Measurements from ENCODE around the gene ADORA1.

Gene ADORA1

DNA sequence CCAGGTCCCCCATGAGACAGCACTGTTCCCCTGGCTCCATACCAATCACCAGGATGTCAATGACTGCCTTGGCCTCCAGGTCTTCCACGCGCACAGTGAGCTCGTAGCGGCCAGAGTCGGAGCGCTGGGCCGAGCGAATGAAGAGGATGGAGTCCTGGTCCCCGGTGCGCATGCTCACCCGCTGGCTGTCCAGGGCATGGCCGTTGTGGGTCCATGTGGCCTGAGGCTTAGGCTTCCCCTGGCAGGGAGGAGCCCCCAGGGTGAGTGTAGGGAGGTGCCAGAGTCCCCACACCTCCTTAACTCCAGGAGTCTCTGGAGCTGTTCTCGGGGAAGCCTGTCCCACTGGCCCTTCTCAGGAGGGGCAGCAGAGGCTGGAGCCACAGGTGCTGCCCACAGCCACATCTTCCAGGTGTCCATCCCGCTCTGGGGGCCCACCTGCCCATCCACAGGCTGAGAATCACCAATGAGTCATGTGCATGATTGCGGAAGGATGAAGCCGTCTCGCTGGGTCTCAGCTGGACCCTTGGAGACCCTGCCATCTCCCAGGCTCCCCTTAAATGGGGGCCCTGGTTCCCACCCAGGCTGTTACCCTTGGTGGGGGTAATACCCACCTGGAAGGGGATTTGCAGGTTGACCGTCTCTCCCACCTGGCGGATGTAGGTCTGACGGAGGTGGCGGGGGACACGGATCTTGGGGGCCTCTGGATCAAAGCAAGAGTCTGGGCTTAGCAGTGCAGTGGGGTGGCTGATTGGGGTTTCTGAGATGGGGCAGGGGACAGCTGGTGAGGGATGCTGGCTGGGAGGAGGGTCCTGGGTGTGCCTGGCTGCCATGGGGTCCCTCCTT, 44.0 kb downstream of the ADORA1 start:
- no peaks in the 10 kb centered on the region for H3K36me3 ChIP-seq (replicated peaks in 1 of 2; ENCODE audit: control insufficient read depth in 2 of 2, insufficient read depth in 2 of 2, low read length in 2 of 2)
- peak overlapping the region; percentile 86 for H2AK5ac ChIP-seq (ENCODE audit: low read depth, low read length)
- H2BK120ac ChIP-seq (ENCODE audit: low read depth, low read length): peak overlapping the region; percentile 35
- no peaks in the 10 kb centered on the region for H3K79me1 ChIP-seq (ENCODE audit: low read depth, low read length)
- H3K4me1 ChIP-seq (ENCODE audit: control insufficient read depth in 2 of 2, insufficient read depth in 1 of 2, low read depth in 1 of 2, low read length in 2 of 2): peaks cover 0 to 9% of the 10 kb centered on the region in 2 donors
- H3K4me3 ChIP-seq (ENCODE audit: low read length in 2 of 2): no peak overlapping the region
- no peak for DNase-seq (ENCODE audit: low spot score)
- peak overlapping the region; percentile 45 for H3K23ac ChIP-seq (ENCODE audit: low read depth, low read length, poor library complexity)
- no peaks in the 10 kb centered on the region for H3K9me3 ChIP-seq (replicated peaks in 1 of 2; ENCODE audit: control insufficient read depth in 2 of 2, insufficient read depth in 1 of 2, low read depth in 1 of 2, low read length in 2 of 2)
- H4K8ac ChIP-seq (ENCODE audit: low read depth, low read length): no peak overlapping the region
- peak overlapping the region; percentile 42 for H3K14ac ChIP-seq (ENCODE audit: low read length)
- peak overlapping the region; percentile 69 for H3K18ac ChIP-seq (ENCODE audit: low read length)
- peak overlapping the region; percentile 62 for H4K91ac ChIP-seq (ENCODE audit: low read depth, low read length, poor library complexity)
- H3K9ac ChIP-seq (ENCODE audit: low read depth, low read length, poor library complexity): no peak overlapping the region
- H3K4ac ChIP-seq (ENCODE audit: low read length): peak overlapping the region; percentile 91
- H2AFZ ChIP-seq (ENCODE audit: low read length): no peak overlapping the region
- H3K4me2 ChIP-seq (ENCODE audit: insufficient read depth, low read length, poor library complexity, severe bottlenecking): no peak overlapping the region
- peak overlapping the region; percentile 94 for H2BK15ac ChIP-seq (ENCODE audit: low read length)
- no peak overlapping the region for H3K27ac ChIP-seq (replicated peaks; ENCODE audit: low read length)
- H2BK5ac ChIP-seq (ENCODE audit: low read length): peak overlapping the region; percentile 77
- peak overlapping the region; percentile 63 for H2BK12ac ChIP-seq (ENCODE audit: low read length)
- no CpG with 5 or more reads among the region's 22 CpGs for WGBS, 2 donors (ENCODE audit: extremely low coverage in 2 of 2, insufficient read length in 2 of 2, insufficient replicate concordance in 1 of 2)
- H3K27me3 ChIP-seq (ENCODE audit: control insufficient read depth in 3 of 3, insufficient read depth in 3 of 3, low read depth in 1 of 3, low read length in 3 of 3): peaks cover 0 to 1% (median 0%) of the 10 kb centered on the region in 3 experiments

DNA sequence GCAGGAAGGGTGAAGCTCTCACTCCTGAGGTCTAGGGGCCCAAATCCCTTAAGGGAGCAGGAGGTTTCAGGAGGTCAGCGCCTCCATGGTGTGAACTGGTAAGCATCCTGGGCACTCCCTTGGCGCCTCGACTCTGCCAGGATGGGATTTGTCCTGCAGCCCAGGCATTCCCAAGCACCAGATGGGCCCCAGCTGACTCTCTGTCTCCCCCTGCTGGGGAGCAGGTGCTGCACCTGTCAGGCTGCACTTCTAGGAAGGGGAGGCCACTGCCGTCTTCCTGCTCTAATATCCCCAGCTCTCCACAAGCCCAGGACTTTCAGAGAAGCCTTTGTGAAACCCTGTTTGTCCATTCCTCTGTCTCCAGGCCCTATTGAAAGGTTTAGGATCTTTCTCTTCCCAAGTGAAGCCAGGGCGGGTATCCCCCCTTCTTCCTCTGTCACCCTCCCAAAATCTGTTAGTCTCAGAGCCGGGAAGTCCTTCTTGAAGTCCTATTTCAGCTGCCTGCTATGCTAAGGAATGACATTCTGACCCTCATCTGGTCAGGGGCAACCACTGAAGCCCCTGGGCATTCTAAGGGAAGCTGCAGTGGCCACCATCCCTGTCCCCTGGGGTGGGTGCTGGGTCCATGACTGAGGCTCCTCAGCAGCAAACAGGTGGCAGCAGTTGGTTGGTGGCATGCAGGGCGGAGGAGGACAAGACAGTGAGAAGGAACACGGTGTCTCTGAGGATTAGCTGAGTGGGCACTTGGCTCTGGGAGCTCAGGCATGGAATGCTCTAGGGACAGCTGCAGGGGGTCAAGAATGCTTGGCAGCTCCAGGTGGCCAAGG, 44.9 kb downstream of the ADORA1 start:
- peak overlapping the region; percentile 77 for H2BK5ac ChIP-seq (ENCODE audit: low read length)
- H3K27ac ChIP-seq (replicated peaks; ENCODE audit: low read length): no peak overlapping the region
- H3K79me1 ChIP-seq (ENCODE audit: low read depth, low read length): no peaks in the 10 kb centered on the region
- no peaks in the 10 kb centered on the region for H3K36me3 ChIP-seq (replicated peaks in 1 of 2; ENCODE audit: control insufficient read depth in 2 of 2, insufficient read depth in 2 of 2, low read length in 2 of 2)
- no peak overlapping the region for H3K23ac ChIP-seq (ENCODE audit: low read depth, low read length, poor library complexity)
- H2AFZ ChIP-seq (ENCODE audit: low read length): no peak overlapping the region
- peak overlapping the region; percentile 87 for H3K18ac ChIP-seq (ENCODE audit: low read length)
- no peak overlapping the region for H4K8ac ChIP-seq (ENCODE audit: low read depth, low read length)
- no peaks in the 10 kb centered on the region for H3K9me3 ChIP-seq (replicated peaks in 1 of 2; ENCODE audit: control insufficient read depth in 2 of 2, insufficient read depth in 1 of 2, low read depth in 1 of 2, low read length in 2 of 2)
- peaks cover 0 to 9% (median 0%) of the 10 kb centered on the region in 3 experiments for H3K27me3 ChIP-seq (ENCODE audit: control insufficient read depth in 3 of 3, insufficient read depth in 3 of 3, low read depth in 1 of 3, low read length in 3 of 3)
- no peak overlapping the region for H2BK12ac ChIP-seq (ENCODE audit: low read length)
- no peak overlapping the region for H4K91ac ChIP-seq (ENCODE audit: low read depth, low read length, poor library complexity)
- H3K4ac ChIP-seq (ENCODE audit: low read length): no peak overlapping the region
- H3K9ac ChIP-seq (ENCODE audit: low read depth, low read length, poor library complexity): no peak overlapping the region
- peak overlapping the region; percentile 86 for H2AK5ac ChIP-seq (ENCODE audit: low read depth, low read length)
- no peak overlapping the region for H3K14ac ChIP-seq (ENCODE audit: low read length)
- peak overlapping the region; percentile 72 for H2BK15ac ChIP-seq (ENCODE audit: low read length)
- no peak overlapping the region for H2BK120ac ChIP-seq (ENCODE audit: low read depth, low read length)
- no peak overlapping the region for H3K4me3 ChIP-seq (ENCODE audit: low read length in 2 of 2)
- peaks cover 1 to 8% of the 10 kb centered on the region in 2 donors for H3K4me1 ChIP-seq (ENCODE audit: control insufficient read depth in 2 of 2, insufficient read depth in 1 of 2, low read depth in 1 of 2, low read length in 2 of 2)
- no CpG with 5 or more reads among the region's 8 CpGs for WGBS, 2 donors (ENCODE audit: extremely low coverage in 2 of 2, insufficient read length in 2 of 2, insufficient replicate concordance in 1 of 2)
- peak; percentile 51 for DNase-seq (ENCODE audit: low spot score)
- no peak overlapping the region for H3K4me2 ChIP-seq (ENCODE audit: insufficient read depth, low read length, poor library complexity, severe bottlenecking)

DNA sequence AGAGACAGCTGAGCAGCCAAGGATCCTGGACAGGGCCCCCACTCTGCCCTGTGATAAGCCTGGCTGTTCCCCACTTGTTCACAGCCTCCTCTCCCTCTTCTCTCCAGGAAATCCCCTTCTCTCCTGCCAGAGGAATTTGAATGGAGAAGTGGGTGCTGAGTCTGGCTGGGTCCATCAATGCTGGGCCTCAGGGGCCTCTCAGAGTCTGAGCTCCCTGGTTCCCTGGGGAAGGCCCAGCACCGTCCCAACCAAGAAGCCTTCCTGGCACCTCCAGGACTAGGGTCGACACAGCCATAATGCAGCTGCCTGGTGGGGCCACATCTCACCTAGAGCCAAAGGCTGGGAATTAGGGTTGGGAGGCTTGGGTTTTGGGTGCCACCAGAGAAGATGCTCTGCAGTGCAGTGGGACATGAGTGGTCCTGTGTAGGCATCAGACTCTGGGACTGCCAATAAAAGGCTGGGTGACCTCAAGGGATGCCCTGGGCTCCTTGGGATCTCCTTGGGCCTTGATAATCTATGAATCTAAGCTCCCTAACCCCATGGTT, 45.6 kb downstream of the ADORA1 start:
- Histone ChIP-seq H3K36me3 (replicated peaks in 1 of 2; ENCODE audit: control insufficient read depth in 2 of 2, insufficient read depth in 2 of 2, low read length in 2 of 2) (no peaks in the 10 kb centered on the region), H3K9me3 (replicated peaks in 1 of 2; ENCODE audit: control insufficient read depth in 2 of 2, insufficient read depth in 1 of 2, low read depth in 1 of 2, low read length in 2 of 2) (no peaks in the 10 kb centered on the region), H2AK5ac (ENCODE audit: low read depth, low read length) (peak overlapping the region; percentile 50), H3K27me3 (ENCODE audit: control insufficient read depth in 3 of 3, insufficient read depth in 3 of 3, low read depth in 1 of 3, low read length in 3 of 3) (peaks cover 0 to 9% (median 0%) of the 10 kb centered on the region in 3 experiments), H2BK15ac (ENCODE audit: low read length) (peak overlapping the region; percentile 25), H3K79me1 (ENCODE audit: low read depth, low read length) (no peaks in the 10 kb centered on the region), H4K8ac (ENCODE audit: low read depth, low read length) (no peak overlapping the region), H3K9ac (ENCODE audit: low read depth, low read length, poor library complexity) (no peak overlapping the region), H3K27ac (replicated peaks; ENCODE audit: low read length) (no peak overlapping the region), H3K18ac (ENCODE audit: low read length) (peak overlapping the region; percentile 87), H2BK5ac (ENCODE audit: low read length) (no peak overlapping the region), H2BK120ac (ENCODE audit: low read depth, low read length) (no peak overlapping the region), H3K4me2 (ENCODE audit: insufficient read depth, low read length, poor library complexity, severe bottlenecking) (no peak overlapping the region), H3K23ac (ENCODE audit: low read depth, low read length, poor library complexity) (no peak overlapping the region), H3K4ac (ENCODE audit: low read length) (no peak overlapping the region), H3K4me3 (ENCODE audit: low read length in 2 of 2) (no peak overlapping the region), H4K91ac (ENCODE audit: low read depth, low read length, poor library complexity) (no peak overlapping the region), H2BK12ac (ENCODE audit: low read length) (peak overlapping the region; percentile 35), H3K14ac (ENCODE audit: low read length) (no peak overlapping the region), H3K4me1 (ENCODE audit: control insufficient read depth in 2 of 2, insufficient read depth in 1 of 2, low read depth in 1 of 2, low read length in 2 of 2) (peaks cover 8 to 13% of the 10 kb centered on the region in 2 donors), H2AFZ (ENCODE audit: low read length) (no peak overlapping the region)
- no CpG with 5 or more reads among the region's 2 CpGs for WGBS, 2 donors (ENCODE audit: extremely low coverage in 2 of 2, insufficient read length in 2 of 2, insufficient replicate concordance in 1 of 2)
- DNase-seq (ENCODE audit: low spot score): no peak

Data from neuronal stem cell (in vitro differentiated cells).